ENCODE data around the gene STK11IP. TPM values are rescaled to one million over a fixed set of nuclear protein-coding genes. Genes with fewer than 3 reads are reported as not detected.

STK11IP gene
- total RNA-seq, 1 donor from 2014 or later = 47.7 TPM

DNA sequence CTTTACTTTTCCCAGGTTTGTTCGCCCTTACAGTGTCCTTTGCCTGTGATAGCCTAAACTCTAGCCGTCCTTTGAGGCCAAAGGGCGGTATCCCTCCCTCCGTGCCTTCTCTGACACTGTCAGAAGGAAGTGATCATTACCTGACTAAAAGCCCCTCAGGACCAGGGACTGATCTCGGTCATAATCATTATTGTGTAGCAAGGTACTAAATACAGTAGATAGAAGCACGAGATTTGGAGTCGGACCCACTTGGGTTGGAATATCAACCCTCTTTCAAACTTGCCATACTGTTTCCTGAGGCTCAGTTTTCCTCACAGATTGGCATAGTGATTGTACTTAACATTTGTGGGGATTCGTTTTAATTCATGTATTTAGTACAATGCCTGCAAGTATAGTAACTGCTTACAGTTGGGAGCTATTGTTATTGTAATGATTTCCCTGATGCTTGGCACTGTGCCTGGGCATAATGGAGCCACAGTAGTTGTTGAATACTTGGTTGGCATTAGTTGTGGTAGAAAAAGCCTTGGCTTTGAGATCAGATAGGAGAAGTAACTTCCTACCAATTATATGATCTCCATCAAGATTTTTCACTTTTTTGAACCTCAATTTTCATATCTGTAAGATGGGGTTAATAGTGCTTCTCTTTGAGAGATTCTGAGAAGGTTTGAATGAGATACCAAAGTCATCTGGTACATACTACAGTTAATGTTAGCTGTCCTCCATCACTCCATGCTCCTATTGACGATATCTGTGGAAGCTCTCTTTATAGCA, 836 bp downstream of the STK11IP start:
- DNase-seq (ENCODE audit: low spot score in 2 of 2, unreplicated experiment in 2 of 2) = no peak

GRCh38 chr2:219603771-219604170, 6.1 kb downstream of the STK11IP start:
- no peak overlapping the region for H3K4me3 Mint-ChIP-seq
- no peak overlapping the region for H3K27ac Mint-ChIP-seq
- no peaks in the 10 kb centered on the region for H3K9me3 Mint-ChIP-seq
- TF ChIP-seq, protein P1, sequence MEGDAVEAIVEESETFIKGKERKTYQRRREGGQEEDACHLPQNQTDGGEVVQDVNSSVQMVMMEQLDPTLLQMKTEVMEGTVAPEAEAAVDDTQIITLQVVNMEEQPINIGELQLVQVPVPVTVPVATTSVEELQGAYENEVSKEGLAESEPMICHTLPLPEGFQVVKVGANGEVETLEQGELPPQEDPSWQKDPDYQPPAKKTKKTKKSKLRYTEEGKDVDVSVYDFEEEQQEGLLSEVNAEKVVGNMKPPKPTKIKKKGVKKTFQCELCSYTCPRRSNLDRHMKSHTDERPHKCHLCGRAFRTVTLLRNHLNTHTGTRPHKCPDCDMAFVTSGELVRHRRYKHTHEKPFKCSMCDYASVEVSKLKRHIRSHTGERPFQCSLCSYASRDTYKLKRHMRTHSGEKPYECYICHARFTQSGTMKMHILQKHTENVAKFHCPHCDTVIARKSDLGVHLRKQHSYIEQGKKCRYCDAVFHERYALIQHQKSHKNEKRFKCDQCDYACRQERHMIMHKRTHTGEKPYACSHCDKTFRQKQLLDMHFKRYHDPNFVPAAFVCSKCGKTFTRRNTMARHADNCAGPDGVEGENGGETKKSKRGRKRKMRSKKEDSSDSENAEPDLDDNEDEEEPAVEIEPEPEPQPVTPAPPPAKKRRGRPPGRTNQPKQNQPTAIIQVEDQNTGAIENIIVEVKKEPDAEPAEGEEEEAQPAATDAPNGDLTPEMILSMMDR (IDR thresholded peaks at IDR 0.05; ENCODE audit: unreplicated experiment) = no peak
- peaks cover 29% of the 10 kb centered on the region for H3K36me3 Mint-ChIP-seq
- H3K4me1 Mint-ChIP-seq = peaks cover 2% of the 10 kb centered on the region
- no peak for DNase-seq (ENCODE audit: low spot score in 2 of 2, unreplicated experiment in 2 of 2)
- H3K27me3 Mint-ChIP-seq (ENCODE audit: low read depth) = no peaks in the 10 kb centered on the region

More for the DNA sequence above, 836 bp downstream of the STK11IP start:
- peaks cover 8% of the 10 kb centered on the region for H3K36me3 Mint-ChIP-seq
- H3K27me3 Mint-ChIP-seq (ENCODE audit: low read depth) = no peaks in the 10 kb centered on the region
- peak overlapping the region; percentile 100 for H3K27ac Mint-ChIP-seq
- H3K9me3 Mint-ChIP-seq = no peaks in the 10 kb centered on the region
- TF ChIP-seq, protein P1 (IDR thresholded peaks at IDR 0.05; ENCODE audit: unreplicated experiment) = no peak
- peak overlapping the region; percentile 96 for H3K4me3 Mint-ChIP-seq
- H3K4me1 Mint-ChIP-seq = peaks cover 41% of the 10 kb centered on the region

GRCh38 chr2:219605607-219605954, 7.9 kb downstream of the STK11IP start:
- no peak overlapping the region for H3K4me3 Mint-ChIP-seq
- H3K36me3 Mint-ChIP-seq = peaks cover 32% of the 10 kb centered on the region
- H3K9me3 Mint-ChIP-seq = no peaks in the 10 kb centered on the region
- H3K4me1 Mint-ChIP-seq = no peaks in the 10 kb centered on the region
- no peak overlapping the region for H3K27ac Mint-ChIP-seq
- TF ChIP-seq, protein P1 (IDR thresholded peaks at IDR 0.05; ENCODE audit: unreplicated experiment) = no peak
- H3K27me3 Mint-ChIP-seq (ENCODE audit: low read depth) = no peaks in the 10 kb centered on the region
- DNase-seq (ENCODE audit: low spot score in 2 of 2, unreplicated experiment in 2 of 2) = no peak

- Mint-ChIP-seq H3K27me3 (ENCODE audit: low read depth) (no peaks in the 10 kb centered on the region), H3K4me3 (no peak overlapping the region), H3K27ac (no peak overlapping the region), H3K4me1 (no peaks in the 10 kb centered on the region), H3K36me3 (peaks cover 35% of the 10 kb centered on the region), H3K9me3 (no peaks in the 10 kb centered on the region)
- no peak for DNase-seq (ENCODE audit: low spot score in 2 of 2, unreplicated experiment in 2 of 2)
- TF ChIP-seq, protein P1 (IDR thresholded peaks at IDR 0.05; ENCODE audit: unreplicated experiment) = no peak
These were observed 10.3 kb downstream of the STK11IP start for GRCh38 chr2:219607931-219608330.

DNA sequence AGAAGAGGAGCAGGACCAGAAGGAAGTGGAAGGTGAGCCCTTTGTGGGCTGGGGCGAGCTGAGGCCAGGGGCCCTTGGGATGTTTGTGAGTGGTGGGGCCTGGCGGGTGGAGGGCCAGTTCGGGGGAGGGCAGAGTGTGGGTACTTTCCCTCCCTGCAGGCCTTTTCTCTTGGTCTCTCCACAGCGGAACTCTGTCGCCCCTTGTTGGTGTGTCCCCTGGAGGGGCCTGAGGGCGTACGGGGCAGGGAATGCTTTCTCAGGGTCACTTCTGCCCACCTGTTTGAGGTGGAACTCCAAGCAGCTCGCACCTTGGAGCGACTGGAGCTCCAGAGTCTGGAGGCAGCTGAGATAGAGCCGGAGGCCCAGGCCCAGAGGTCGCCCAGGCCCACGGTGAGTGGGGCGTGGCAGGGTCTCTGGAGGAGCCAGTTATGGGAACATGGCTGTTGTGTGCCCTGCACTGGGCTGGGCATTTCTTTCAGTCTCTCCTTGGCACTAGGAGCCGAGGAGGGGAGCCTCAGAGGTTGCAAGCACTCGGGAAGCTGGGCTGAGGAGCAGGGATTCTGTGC, 10.8 kb downstream of the STK11IP start:
- Mint-ChIP-seq H3K27ac (no peak overlapping the region), H3K4me3 (no peak overlapping the region), H3K9me3 (no peaks in the 10 kb centered on the region), H3K4me1 (no peaks in the 10 kb centered on the region), H3K36me3 (peaks cover 35% of the 10 kb centered on the region), H3K27me3 (ENCODE audit: low read depth) (no peaks in the 10 kb centered on the region)
- TF ChIP-seq, protein P1 (IDR thresholded peaks at IDR 0.05; ENCODE audit: unreplicated experiment) = no peak
- DNase-seq (ENCODE audit: low spot score in 2 of 2, unreplicated experiment in 2 of 2) = no peak

All from mesothelial cell of epicardium (in vitro differentiated cells).